H1 (cell line): ENCODE data around the gene C5. TPM values are rescaled to one million over a fixed set of nuclear protein-coding genes. Genes with fewer than 3 reads are reported as not detected.

ENCODE experiments used
- CTBP2 ChIP-seq: IDR thresholded peaks from 2 replicates; pipeline ENCODE4 v1.7.0; 2011; ENCODE audit warnings: borderline replicate concordance, mild to moderate bottlenecking, moderate library complexity, mixed read lengths, low read length; ENCODE audit not compliant: insufficient read depth, insufficient read length
- polyA plus RNA-seq, 7 experiments: library from polyadenylated mRNA; depleted of rRNA in 3 of 7; stranded (reverse) in 5 of 7; unstranded in 2 of 7; fragments of >200 nt in 5 of 7; fragments of 200-250 nt in 2 of 7; gene quantifications; 1 replicate in 5 of 7; 2 replicates in 1 of 7; 4 replicates in 1 of 7; pipeline versions ENCODE4 v1.2.1 to v1.2.3, GENCODE V29; 2011 to 2013; ENCODE audit warnings: missing spikeins in 2 of 7, mixed read lengths in 2 of 7
- total RNA-seq: library from RNA; stranded (reverse); fragmentation: NEBNext Ultra II Directional; extraction: Animal tissue kit (Norgen Biotek cat#: 25700); gene quantifications from 2 replicates; pipeline ENCODE4 v1.2.1, GENCODE V29; 2021

The C5 gene
- total and polyA plus RNA-seq, 2 of the 8 experiments (the other 6 are each of a cell fraction or from before 2014, with no cell fraction given): 0.24 to 0.35 TPM

- no peak for TF ChIP-seq CTBP2
These were observed 19.3 kb upstream of the C5 start (continued) for GRCh38 chr9:121069396-121069795.
